NCI-H2107 treated with DMSO at 0.1 percent for 48 hours (cell line): ENCODE results near the gene SREK1.
"Not testable (repeated sequence)": the region's sequence is repeated elsewhere in the genome, so short reads cannot be mapped to it uniquely, and the experiment has no call there.

ENCODE experiments used
- DNase-seq: peaks from one replicate; lab custom pipeline; 2025; ENCODE audit not compliant: unreplicated experiment; lab: John Stamatoyannopoulos, UW

Gene SREK1, protein sequence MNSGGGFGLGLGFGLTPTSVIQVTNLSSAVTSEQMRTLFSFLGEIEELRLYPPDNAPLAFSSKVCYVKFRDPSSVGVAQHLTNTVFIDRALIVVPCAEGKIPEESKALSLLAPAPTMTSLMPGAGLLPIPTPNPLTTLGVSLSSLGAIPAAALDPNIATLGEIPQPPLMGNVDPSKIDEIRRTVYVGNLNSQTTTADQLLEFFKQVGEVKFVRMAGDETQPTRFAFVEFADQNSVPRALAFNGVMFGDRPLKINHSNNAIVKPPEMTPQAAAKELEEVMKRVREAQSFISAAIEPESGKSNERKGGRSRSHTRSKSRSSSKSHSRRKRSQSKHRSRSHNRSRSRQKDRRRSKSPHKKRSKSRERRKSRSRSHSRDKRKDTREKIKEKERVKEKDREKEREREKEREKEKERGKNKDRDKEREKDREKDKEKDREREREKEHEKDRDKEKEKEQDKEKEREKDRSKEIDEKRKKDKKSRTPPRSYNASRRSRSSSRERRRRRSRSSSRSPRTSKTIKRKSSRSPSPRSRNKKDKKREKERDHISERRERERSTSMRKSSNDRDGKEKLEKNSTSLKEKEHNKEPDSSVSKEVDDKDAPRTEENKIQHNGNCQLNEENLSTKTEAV

DNA sequence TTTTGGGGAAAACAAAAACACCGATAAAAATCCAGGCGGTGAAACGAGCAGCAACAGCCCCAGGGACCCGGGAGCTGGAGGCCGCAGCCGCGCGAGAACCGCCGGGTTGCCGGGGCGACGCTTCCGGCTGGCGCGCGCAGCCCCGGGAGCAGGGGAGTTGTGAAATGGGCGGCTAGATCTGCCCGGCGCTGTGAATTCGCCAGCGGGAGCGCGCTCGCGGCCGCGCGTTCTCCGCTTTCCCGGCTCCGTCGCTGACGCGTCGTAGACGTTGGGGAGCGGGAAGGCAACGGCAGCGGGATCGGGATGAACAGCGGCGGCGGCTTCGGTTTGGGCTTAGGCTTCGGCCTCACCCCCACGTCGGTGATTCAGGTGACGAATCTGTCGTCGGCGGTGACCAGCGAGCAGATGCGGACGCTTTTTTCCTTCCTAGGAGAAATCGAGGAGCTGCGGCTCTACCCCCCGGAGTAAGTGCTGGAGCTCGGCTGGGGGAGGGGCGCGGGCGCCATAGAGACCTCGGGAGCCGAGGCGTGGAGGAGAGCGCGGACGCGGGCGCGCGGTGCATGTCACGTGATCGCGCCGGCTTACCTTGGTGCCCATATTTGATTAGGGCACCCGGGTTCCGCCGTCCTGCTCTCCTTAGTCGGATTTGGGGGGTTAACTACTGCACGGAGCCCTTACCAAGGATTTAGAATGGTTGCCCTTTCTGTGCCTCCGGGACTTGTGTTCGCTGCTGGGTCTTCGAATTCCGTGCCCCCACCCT is at the start of gene SREK1:
Gene SREK1 (plus strand): TSS at position 227 of the 760 bp plus-strand sequence. CDS start 77 bp downstream, at position 304.
- DNase-seq, result peak; percentile 52

DNA sequence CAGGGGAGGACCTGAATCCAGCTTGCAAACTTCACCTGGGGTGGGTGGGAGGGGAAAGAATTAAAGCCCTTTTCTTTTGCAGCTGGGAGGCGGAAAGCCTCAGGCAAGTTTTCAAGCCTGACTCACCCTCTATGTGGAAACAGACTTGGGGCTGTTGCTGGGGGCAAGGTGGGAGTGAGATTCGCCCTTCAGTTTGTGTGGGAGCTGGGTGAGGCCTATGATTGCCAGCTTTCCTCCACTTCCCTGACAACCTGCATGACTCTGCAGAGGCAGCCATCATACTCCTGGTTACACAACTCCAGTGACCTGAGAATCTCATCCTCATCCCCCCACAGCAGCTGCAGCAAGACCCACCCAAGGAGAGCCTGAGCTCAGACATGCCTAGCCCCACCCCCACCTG is 43.2 kb upstream of the SREK1 start:
- DNase-seq, result no peak

GRCh38 chr5:66113160-66113559 is 30.9 kb upstream of the SREK1 start:
- no peak for DNase-seq

- no peak for DNase-seq
These were observed 25.8 kb upstream of the SREK1 start for GRCh38 chr5:66118304-66118703.

- DNase-seq, result no peak
These were observed 21.6 kb upstream of the SREK1 start for GRCh38 chr5:66122379-66123034.

DNA sequence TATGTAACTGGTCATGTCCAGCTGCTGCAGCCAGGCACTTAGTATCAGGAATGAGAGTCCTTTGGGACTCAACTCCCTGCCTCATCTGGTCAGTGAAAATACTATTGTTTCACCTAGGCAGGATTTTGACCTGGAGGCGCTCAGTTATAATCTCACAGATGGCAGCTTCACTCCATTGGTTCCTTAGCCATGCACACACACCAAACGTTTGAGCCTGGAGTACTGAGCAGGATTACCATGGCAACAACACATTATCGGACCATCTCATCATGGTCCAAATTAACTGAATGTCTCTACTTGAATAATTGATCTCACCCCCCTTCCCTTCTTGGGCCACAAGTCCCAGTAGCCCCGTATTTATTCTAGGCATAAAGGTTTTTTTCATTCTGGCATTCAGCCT is 15.0 kb upstream of the SREK1 start:
- no peak for DNase-seq

DNA sequence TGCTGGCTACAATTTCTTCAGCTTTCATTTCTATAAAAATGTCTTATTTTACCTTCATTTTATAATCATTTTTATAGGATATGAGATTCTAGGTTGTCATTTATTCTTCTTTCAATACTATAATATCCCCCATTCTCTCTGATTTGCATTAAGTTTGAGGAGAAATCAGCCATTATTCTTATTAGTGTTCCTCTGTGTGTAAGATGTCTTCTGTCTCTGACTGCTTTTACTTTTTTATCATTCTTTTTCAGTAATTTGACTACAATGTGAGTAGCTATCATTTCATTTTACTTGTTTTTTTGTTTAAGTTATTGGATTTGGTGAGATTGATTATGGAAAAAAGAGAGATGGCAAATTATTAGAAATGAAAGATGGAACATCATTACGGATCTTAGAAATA is 13.6 kb upstream of the SREK1 start:
- DNase-seq, result no peak

- DNase-seq, result no peak
These were observed 9.7 kb upstream of the SREK1 start for GRCh38 chr5:66134407-66134861.

DNA sequence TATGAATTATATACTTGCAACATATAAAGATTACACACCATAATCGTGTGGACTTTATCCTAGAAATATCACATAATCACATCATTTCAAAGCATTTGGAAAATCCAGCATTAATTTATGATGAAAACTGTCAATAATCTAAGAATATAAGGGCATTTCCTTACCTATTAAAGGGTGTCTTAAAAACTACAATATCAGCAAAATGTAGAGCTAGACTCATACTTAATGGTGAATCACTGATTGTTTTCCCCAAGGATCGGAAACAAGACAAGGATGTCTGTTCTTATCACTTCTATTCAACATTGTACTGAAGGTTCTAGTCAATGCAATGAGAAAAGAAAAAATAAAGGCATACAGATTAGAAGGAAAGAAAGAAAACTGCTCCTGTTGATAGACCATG is 8.0 kb upstream of the SREK1 start:
- no peak for DNase-seq

GRCh38 chr5:66136944-66137343 is 7.2 kb upstream of the SREK1 start:
- DNase-seq, result not testable (repeated sequence)

DNA sequence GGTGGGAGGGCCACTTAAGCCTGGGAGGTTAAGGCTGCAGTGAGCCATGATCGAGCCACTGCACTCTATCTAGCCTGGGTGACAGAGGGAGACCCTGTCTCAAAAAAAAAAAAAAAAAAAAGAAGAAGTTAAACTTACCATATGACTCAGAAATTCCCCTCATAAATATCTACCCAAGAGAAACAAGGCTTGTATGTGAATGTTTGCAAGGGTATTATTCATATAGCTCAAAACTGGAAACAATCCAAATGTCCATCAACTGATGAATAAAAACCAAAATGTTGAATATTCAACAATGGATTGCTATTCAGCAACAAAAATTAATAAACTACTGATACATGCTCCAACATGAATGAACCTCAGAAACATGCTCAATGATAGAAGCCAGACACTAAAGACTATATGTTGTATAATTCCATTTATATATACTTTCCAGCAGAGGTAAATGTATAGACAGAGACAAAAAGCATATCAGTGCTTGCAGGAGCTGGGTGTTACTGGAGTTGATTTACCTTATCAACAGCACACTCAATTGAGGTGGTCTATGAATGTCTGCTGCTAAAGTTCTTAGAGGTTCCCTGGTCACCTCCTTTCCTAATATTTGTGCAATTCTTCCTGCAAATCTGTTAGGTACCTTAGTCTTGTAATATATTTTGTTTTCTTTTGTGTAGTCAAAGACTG is 5.3 kb upstream of the SREK1 start:
- no peak for DNase-seq

DNA sequence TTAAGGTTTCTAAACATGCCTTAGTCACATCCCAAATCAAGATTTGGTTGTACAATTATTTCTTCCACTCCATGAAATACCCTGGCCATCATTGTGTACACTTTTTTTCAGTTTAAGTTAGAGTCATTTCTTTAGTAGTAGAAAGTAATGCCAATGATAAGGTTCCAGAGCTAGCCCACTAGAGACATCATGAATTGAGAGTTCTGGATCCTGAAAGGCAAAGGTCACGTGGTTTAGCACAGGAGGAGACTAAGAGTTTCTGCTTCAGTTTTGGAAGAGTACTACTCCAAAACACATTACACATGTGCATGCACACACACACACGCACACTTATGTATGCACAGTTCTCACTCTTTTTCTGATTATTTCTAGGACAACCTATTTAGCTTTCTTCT is 4.8 kb upstream of the SREK1 start:
- no peak for DNase-seq

GRCh38 chr5:66142417-66142816 is 1.7 kb upstream of the SREK1 start:
- DNase-seq, result no peak

DNA sequence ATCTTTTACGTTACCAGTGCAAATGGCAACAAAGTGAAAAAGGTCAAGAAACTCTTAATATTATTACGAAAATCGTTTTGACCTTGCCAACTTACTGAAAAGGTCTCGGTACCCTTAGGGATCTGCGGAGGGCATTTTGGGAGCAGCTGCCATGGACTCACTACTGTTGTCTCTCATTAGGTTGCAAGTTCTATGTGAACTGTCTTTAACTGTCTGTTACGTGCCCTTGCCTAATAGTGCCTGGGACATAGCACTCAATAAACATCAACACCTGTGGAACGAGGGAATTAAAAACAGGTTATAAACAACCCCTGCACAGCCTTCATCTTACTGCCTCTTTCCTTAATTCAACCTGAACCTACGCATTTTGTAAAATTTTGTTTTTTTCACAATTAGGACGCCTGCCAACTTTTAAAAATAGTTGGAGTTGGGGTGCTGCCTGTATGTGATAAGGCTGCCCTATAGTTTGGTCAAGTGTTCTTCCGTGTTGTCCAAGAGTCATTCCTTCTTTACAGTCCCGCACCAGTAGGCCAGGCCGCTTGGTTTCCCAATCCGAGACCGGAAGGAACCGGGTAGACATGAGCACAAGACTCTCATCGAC is 527 bp upstream of the SREK1 start:
- peak; percentile 30 for DNase-seq

DNA sequence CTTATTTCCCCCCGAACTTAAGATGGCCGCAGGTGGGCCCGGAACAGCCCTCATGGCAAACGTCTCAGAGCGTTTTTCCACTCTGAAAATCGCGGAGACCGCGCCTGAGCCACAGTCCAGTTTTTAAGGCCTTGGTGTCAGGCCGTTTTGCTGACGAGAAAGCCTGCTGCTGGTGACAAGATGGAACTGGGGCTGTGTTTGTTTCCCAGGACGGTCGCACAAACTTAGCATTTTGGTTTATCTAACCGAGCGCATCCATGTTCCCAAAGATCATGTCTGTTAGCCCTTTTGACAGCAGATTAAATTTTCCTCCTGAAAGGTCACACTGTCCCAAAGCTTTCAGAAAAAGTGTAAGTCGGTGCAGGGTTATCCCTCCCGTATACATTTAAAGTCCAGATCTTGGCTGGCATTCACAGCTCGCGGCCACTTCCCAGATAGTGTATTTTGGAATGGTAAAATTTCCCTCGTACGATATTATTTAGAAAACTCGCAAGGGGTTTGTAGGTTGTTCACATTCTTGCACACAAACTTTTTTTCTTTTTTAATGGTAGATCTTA is 812 bp downstream of the SREK1 start:
- DNase-seq, result no peak

DNA sequence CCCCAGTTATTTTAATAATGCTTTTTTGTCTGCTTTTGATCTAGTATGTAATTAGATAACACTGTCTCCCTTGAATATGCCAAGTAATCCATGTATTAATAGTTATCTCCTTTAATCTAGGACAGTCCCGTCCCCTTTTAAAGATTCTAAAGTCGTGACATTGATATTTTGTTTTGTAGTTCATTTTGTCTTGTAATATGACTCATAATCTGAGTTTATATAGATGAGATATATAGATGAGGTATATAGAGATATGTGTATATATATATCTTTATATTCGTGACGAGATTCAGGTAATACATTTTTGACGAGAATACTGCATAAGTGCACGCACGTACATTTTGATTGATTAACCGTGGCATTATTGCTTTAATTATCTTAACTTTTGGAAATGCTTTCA is 1.6 kb downstream of the SREK1 start:
- DNase-seq, result no peak

- DNase-seq, result no peak
These were observed 5.8 kb downstream of the SREK1 start for GRCh38 chr5:66149950-66150349.

- no peak for DNase-seq
These were observed 6.9 kb downstream of the SREK1 start for GRCh38 chr5:66151030-66151429.

DNA sequence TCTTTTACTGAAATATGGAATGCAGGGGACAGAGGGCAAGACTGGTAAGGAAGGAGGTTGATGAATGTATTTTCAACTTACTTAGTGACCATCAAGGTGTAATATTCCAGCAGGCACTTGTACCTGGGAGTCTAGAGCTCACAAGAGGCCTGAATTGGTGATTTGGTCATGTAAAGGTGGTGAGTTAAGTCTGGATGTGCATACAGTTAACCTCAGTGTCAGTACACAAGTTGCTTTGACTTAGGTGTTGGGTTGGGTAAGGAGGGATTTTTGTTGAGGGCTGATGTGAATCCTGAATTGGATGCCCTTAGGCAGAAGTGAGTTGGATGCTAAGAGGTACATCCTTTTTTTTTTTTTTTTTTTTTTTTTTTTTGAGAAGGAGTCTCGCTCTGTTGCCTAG is 7.4 kb downstream of the SREK1 start:
- DNase-seq, result no peak

- no peak for DNase-seq
These were observed 12.9 kb downstream of the SREK1 start for GRCh38 chr5:66157046-66157445.
